ENCODE results near the gene SHISA3. TPM values are rescaled to one million over a fixed set of nuclear protein-coding genes. Genes with fewer than 3 reads are reported as not detected.

Gene SHISA3
- total RNA-seq, 1 donor from 2014 or later, result not detected

GRCh38 chr4:42415281-42415680 is 18.0 kb downstream of the SHISA3 start:
- FAIRE-seq (no peak), DNase-seq (ENCODE audit: low read depth) (no peak)
- no peaks in the 10 kb centered on the region for H3K27me3 ChIP-seq (ENCODE audit: control insufficient read depth, insufficient read depth, low read length)
- no peaks in the 10 kb centered on the region for H3K36me3 ChIP-seq (ENCODE audit: control insufficient read depth, insufficient read depth, low read length)
- TF ChIP-seq, protein P1, sequence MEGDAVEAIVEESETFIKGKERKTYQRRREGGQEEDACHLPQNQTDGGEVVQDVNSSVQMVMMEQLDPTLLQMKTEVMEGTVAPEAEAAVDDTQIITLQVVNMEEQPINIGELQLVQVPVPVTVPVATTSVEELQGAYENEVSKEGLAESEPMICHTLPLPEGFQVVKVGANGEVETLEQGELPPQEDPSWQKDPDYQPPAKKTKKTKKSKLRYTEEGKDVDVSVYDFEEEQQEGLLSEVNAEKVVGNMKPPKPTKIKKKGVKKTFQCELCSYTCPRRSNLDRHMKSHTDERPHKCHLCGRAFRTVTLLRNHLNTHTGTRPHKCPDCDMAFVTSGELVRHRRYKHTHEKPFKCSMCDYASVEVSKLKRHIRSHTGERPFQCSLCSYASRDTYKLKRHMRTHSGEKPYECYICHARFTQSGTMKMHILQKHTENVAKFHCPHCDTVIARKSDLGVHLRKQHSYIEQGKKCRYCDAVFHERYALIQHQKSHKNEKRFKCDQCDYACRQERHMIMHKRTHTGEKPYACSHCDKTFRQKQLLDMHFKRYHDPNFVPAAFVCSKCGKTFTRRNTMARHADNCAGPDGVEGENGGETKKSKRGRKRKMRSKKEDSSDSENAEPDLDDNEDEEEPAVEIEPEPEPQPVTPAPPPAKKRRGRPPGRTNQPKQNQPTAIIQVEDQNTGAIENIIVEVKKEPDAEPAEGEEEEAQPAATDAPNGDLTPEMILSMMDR (IDR thresholded peaks at IDR 0.05; ENCODE audit: insufficient read depth, low read length, severe bottlenecking), result no peak
- H3K4me3 ChIP-seq (ENCODE audit: low read depth, low read length), result no peak overlapping the region

GRCh38 chr4:42416017-42416416 is 18.7 kb downstream of the SHISA3 start:
- DNase-seq (ENCODE audit: low read depth), result no peak
- TF ChIP-seq, protein P1 (IDR thresholded peaks at IDR 0.05; ENCODE audit: insufficient read depth, low read length, severe bottlenecking), result no peak
- FAIRE-seq, result no peak
- Histone ChIP-seq H3K27me3 (ENCODE audit: control insufficient read depth, insufficient read depth, low read length) (no peaks in the 10 kb centered on the region), H3K4me3 (ENCODE audit: low read depth, low read length) (no peak overlapping the region), H3K36me3 (ENCODE audit: control insufficient read depth, insufficient read depth, low read length) (no peaks in the 10 kb centered on the region)

GRCh38 chr4:42417550-42417949 is 20.3 kb downstream of the SHISA3 start:
- Histone ChIP-seq H3K36me3 (ENCODE audit: control insufficient read depth, insufficient read depth, low read length) (no peaks in the 10 kb centered on the region), H3K4me3 (ENCODE audit: low read depth, low read length) (no peak overlapping the region), H3K27me3 (ENCODE audit: control insufficient read depth, insufficient read depth, low read length) (no peaks in the 10 kb centered on the region)
- DNase-seq (ENCODE audit: low read depth) (no peak), FAIRE-seq (no peak)
- TF ChIP-seq, protein P1 (IDR thresholded peaks at IDR 0.05; ENCODE audit: insufficient read depth, low read length, severe bottlenecking), result no peak

- Histone ChIP-seq H3K36me3 (ENCODE audit: control insufficient read depth, insufficient read depth, low read length) (no peaks in the 10 kb centered on the region), H3K27me3 (ENCODE audit: control insufficient read depth, insufficient read depth, low read length) (no peaks in the 10 kb centered on the region), H3K4me3 (ENCODE audit: low read depth, low read length) (no peak overlapping the region)
- no peak for DNase-seq (ENCODE audit: low read depth)
- TF ChIP-seq, protein P1 (IDR thresholded peaks at IDR 0.05; ENCODE audit: insufficient read depth, low read length, severe bottlenecking), result no peak
- no peak for FAIRE-seq
Measured at GRCh38 chr4:42420140-42420539, 22.9 kb downstream of the SHISA3 start.

- no peak for FAIRE-seq
- TF ChIP-seq, protein P1 (IDR thresholded peaks at IDR 0.05; ENCODE audit: insufficient read depth, low read length, severe bottlenecking), result no peak
- DNase-seq (ENCODE audit: low read depth), result no peak
- H3K27me3 ChIP-seq (ENCODE audit: control insufficient read depth, insufficient read depth, low read length), result no peaks in the 10 kb centered on the region
- H3K4me3 ChIP-seq (ENCODE audit: low read depth, low read length), result no peak overlapping the region
- no peaks in the 10 kb centered on the region for H3K36me3 ChIP-seq (ENCODE audit: control insufficient read depth, insufficient read depth, low read length)
Measured at GRCh38 chr4:42425146-42426065, 28.1 kb downstream of the SHISA3 start.

Data from bronchial epithelial cell (primary cell).